Tibial nerve (tissue), 3 donors: ENCODE data around the gene CD9.

Experiments used
- CTCF ChIP-seq, 5 experiments: fragments of 200-600 bp in 3 of 5; fragments of 450-650 bp in 2 of 5; sonication (generic) in 3 of 5; IDR thresholded peaks; one replicate each; pipeline ENCODE4 v1.5.1; 2016 to 2019; ENCODE audit warnings: antibody characterized with exemption in 5 of 5, mild to moderate bottlenecking in 3 of 5, moderate library complexity in 2 of 5
- POLR2A ChIP-seq, 2 donors: fragments of 450-650 bp; IDR thresholded peaks; one replicate each; pipeline ENCODE4 v1.6.1; 2017; ENCODE audit warnings: antibody characterized with exemption in 2 of 2, mild to moderate bottlenecking in 2 of 2, moderate library complexity in 2 of 2

- TF ChIP-seq CTCF (IDR thresholded peaks at IDR 0.05) (no peak), POLR2A (IDR thresholded peaks at IDR 0.05) (no peak)
These were observed 14.4 kb downstream of the CD9 start for GRCh38 chr12:6214633-6215032.
